Trophoblast cell (in vitro differentiated cells and primary cell): ENCODE measurements around the gene WIZ.

ENCODE experiments used
- DNase-seq, 2 donors: peaks; one replicate each; pipeline ENCODE4 v3.0.0-alpha.2; 2016
- H2AFZ ChIP-seq: 2 replicates; pipeline ENCODE4 v1.6.1; 2013; ENCODE audit warnings: low read length, moderate library complexity, mild to moderate bottlenecking; ENCODE audit not compliant: insufficient read depth, poor library complexity
- H2AK5ac ChIP-seq: 2 replicates; pipeline ENCODE4 v1.6.1; 2013; ENCODE audit warnings: mild to moderate bottlenecking, low read length
- H2BK120ac ChIP-seq: 2 replicates; pipeline ENCODE4 v1.6.1; 2013; ENCODE audit warnings: low read length, mild to moderate bottlenecking, moderate library complexity; ENCODE audit not compliant: insufficient read depth, poor library complexity
- H2BK12ac ChIP-seq: 2 replicates; pipeline ENCODE4 v1.6.1; 2013; ENCODE audit warnings: mild to moderate bottlenecking, low read length, moderate library complexity
- H2BK5ac ChIP-seq: 2 replicates; pipeline ENCODE4 v1.6.1; 2013; ENCODE audit warnings: low read length, low read depth, moderate library complexity, mild to moderate bottlenecking; ENCODE audit not compliant: poor library complexity
- H3K14ac ChIP-seq: 2 replicates; pipeline ENCODE4 v1.6.1; 2013; ENCODE audit warnings: mild to moderate bottlenecking, low read length
- H3K18ac ChIP-seq: 2 replicates; pipeline ENCODE4 v1.6.1; 2013; ENCODE audit warnings: mild to moderate bottlenecking, low read length
- H3K23ac ChIP-seq: 2 replicates; pipeline ENCODE4 v1.6.1; 2013; ENCODE audit warnings: low read length
- H3K27ac ChIP-seq: 2 replicates; pipeline ENCODE4 v1.5.1; 2013; ENCODE audit warnings: low read depth, mild to moderate bottlenecking, inconsistent platforms, low read length, moderate library complexity
- H3K27me3 ChIP-seq: 2 replicates; pipeline ENCODE4 v1.6.1; 2013; ENCODE audit warnings: inconsistent platforms, mild to moderate bottlenecking, low read length, moderate library complexity; ENCODE audit not compliant: insufficient read depth
- H3K36me3 ChIP-seq, 2 experiments: 1 replicate in 1 of 2; 2 replicates in 1 of 2; pipeline ENCODE4 v1.6.1; 2013; ENCODE audit warnings: low read length in 2 of 2, mild to moderate bottlenecking in 2 of 2, moderate library complexity in 1 of 2; ENCODE audit not compliant: insufficient read depth in 2 of 2, control insufficient read depth in 1 of 2
- H3K4ac ChIP-seq: 2 replicates; pipeline ENCODE4 v1.6.1; 2013; ENCODE audit warnings: low read depth, mild to moderate bottlenecking, low read length, moderate library complexity
- H3K4me1 ChIP-seq, 2 experiments: 1 replicate in 1 of 2; 2 replicates in 1 of 2; pipeline ENCODE4 v1.6.1; 2013; ENCODE audit warnings: low read length in 2 of 2, mild to moderate bottlenecking in 2 of 2, moderate library complexity in 1 of 2; ENCODE audit not compliant: insufficient read depth in 2 of 2, control insufficient read depth in 1 of 2
- H3K4me2 ChIP-seq: 2 replicates; pipeline ENCODE4 v1.6.1; 2013; ENCODE audit warnings: inconsistent platforms, mild to moderate bottlenecking, low read length, moderate library complexity
- H3K4me3 ChIP-seq: 2 replicates; pipeline ENCODE4 v1.5.1; 2013; ENCODE audit warnings: mild to moderate bottlenecking, low read depth, low read length, inconsistent platforms
- H3K79me1 ChIP-seq: one replicate; pipeline ENCODE4 v1.6.1; 2013; ENCODE audit warnings: low read length
- H3K79me2 ChIP-seq: 2 replicates; pipeline ENCODE4 v1.6.1; 2013; ENCODE audit warnings: low read length, mild to moderate bottlenecking; ENCODE audit not compliant: control insufficient read depth, insufficient read depth, poor library complexity
- H3K9ac ChIP-seq: 2 replicates; pipeline ENCODE4 v1.6.1; 2013; ENCODE audit warnings: mild to moderate bottlenecking, low read length
- H3K9me3 ChIP-seq: 2 replicates; pipeline ENCODE4 v1.6.1; 2013; ENCODE audit warnings: low read depth, mild to moderate bottlenecking, control low read depth, inconsistent platforms, low read length; ENCODE audit not compliant: insufficient read depth
- H4K12ac ChIP-seq: 2 replicates; pipeline ENCODE4 v1.6.1; 2013; ENCODE audit warnings: low read depth, mild to moderate bottlenecking, low read length, moderate library complexity
- H4K8ac ChIP-seq: 2 replicates; pipeline ENCODE4 v1.6.1; 2013; ENCODE audit warnings: low read depth, mild to moderate bottlenecking, low read length, moderate library complexity
- H4K91ac ChIP-seq: one replicate; pipeline ENCODE4 v1.6.1; 2013; ENCODE audit warnings: low read depth, mild to moderate bottlenecking, low read length, moderate library complexity
- WGBS: extraction: QIAGEN DNeasy Blood & Tissue Kit; methylation state at CpG from one replicate; pipeline ENCODE4 v1.1.7; 2013; ENCODE audit warnings: missing lambda C conversion rate; ENCODE audit not compliant: insufficient read length, insufficient coverage; ENCODE audit errors: extremely low coverage; 5-methylcytosine and 5-hydroxymethylcytosine counted together

WIZ gene

GRCh38 chr19:15461694-15462093 is 11.9 kb upstream of the WIZ start:
- Histone ChIP-seq H2BK120ac (no peak overlapping the region), H3K4me2 (no peak overlapping the region), H3K9ac (no peak overlapping the region), H3K4me1 (peaks cover 0 to 4% of the 10 kb centered on the region in 2 experiments), H3K4ac (no peak overlapping the region), H4K8ac (no peak overlapping the region), H2BK12ac (no peak overlapping the region), H3K79me1 (no peaks in the 10 kb centered on the region), H3K18ac (no peak overlapping the region), H3K4me3 (peak overlapping the region; percentile 30), H4K12ac (no peak overlapping the region), H3K79me2 (no peaks in the 10 kb centered on the region), H3K23ac (no peak overlapping the region), H3K9me3 (peaks cover 9% of the 10 kb centered on the region), H2AFZ (no peak overlapping the region), H3K36me3 (no peaks in the 10 kb centered on the region), H3K14ac (no peak overlapping the region), H3K27ac (no peak overlapping the region), H2BK5ac (no peak overlapping the region), H3K27me3 (peaks cover 25% of the 10 kb centered on the region), H4K91ac (no peak overlapping the region), H2AK5ac (no peak overlapping the region)
- no peak for DNase-seq
- WGBS = no CpG with 5 or more reads among the region's 2 CpGs

- Histone ChIP-seq H2BK5ac (no peak overlapping the region), H2AK5ac (no peak overlapping the region)
- WGBS = no CpG with 5 or more reads among the region's 54 CpGs
Observed at GRCh38 chr19:15457701-15458484, 8.1 kb upstream of the WIZ start.

GRCh38 chr19:15456871-15457700 is 7.3 kb upstream of the WIZ start:
- Histone ChIP-seq H3K79me2 (no peaks in the 10 kb centered on the region), H3K14ac (no peak overlapping the region), H3K79me1 (no peaks in the 10 kb centered on the region), H2BK120ac (no peak overlapping the region), H3K27ac (no peak overlapping the region), H4K8ac (no peak overlapping the region), H3K9ac (no peak overlapping the region), H4K12ac (no peak overlapping the region), H3K36me3 (no peaks in the 10 kb centered on the region), H3K23ac (no peak overlapping the region), H3K18ac (no peak overlapping the region), H3K4me1 (peaks cover 6 to 10% of the 10 kb centered on the region in 2 experiments), H3K9me3 (peaks cover 23% of the 10 kb centered on the region), H3K4me2 (no peak overlapping the region), H3K4me3 (peak overlapping the region; percentile 17), H4K91ac (no peak overlapping the region), H3K27me3 (peaks cover 45% of the 10 kb centered on the region), H2BK12ac (no peak overlapping the region), H2BK5ac (no peak overlapping the region), H2AFZ (no peak overlapping the region), H2AK5ac (no peak overlapping the region), H3K4ac (no peak overlapping the region)
- no CpG with 5 or more reads among the region's 86 CpGs for WGBS
- peak in 1 of 2 donors; percentile 29 for DNase-seq

More at GRCh38 chr19:15457701-15458484, 8.1 kb upstream of the WIZ start:
- no peak overlapping the region for H3K14ac ChIP-seq
- H3K4me1 ChIP-seq = peaks cover 1 to 6% of the 10 kb centered on the region in 2 experiments
- no peak overlapping the region for H3K4me3 ChIP-seq
- no peak overlapping the region for H2AFZ ChIP-seq
- H3K18ac ChIP-seq = no peak overlapping the region
- H3K79me2 ChIP-seq = no peaks in the 10 kb centered on the region
- peaks cover 17% of the 10 kb centered on the region for H3K9me3 ChIP-seq
- H2BK12ac ChIP-seq = no peak overlapping the region
- no peak overlapping the region for H3K9ac ChIP-seq
- H4K12ac ChIP-seq = no peak overlapping the region
- no peak overlapping the region for H2BK120ac ChIP-seq
- no peak overlapping the region for H3K27ac ChIP-seq
- H3K79me1 ChIP-seq = no peaks in the 10 kb centered on the region
- no peak overlapping the region for H3K4ac ChIP-seq
- no peak overlapping the region for H3K4me2 ChIP-seq
- no peak overlapping the region for H3K23ac ChIP-seq
- no peak overlapping the region for H4K8ac ChIP-seq
- H3K36me3 ChIP-seq = no peaks in the 10 kb centered on the region
- H3K27me3 ChIP-seq = peaks cover 38% of the 10 kb centered on the region
- no peak for DNase-seq
- H4K91ac ChIP-seq = no peak overlapping the region

GRCh38 chr19:15456441-15456840 is 6.7 kb upstream of the WIZ start:
- Histone ChIP-seq H2AK5ac (no peak overlapping the region), H3K4me2 (no peak overlapping the region), H3K27me3 (peaks cover 46% of the 10 kb centered on the region), H3K36me3 (no peaks in the 10 kb centered on the region), H3K9ac (no peak overlapping the region), H3K4ac (no peak overlapping the region), H4K91ac (no peak overlapping the region), H3K23ac (no peak overlapping the region), H4K8ac (no peak overlapping the region), H3K9me3 (peaks cover 29% of the 10 kb centered on the region), H2BK5ac (no peak overlapping the region), H4K12ac (no peak overlapping the region), H2BK12ac (no peak overlapping the region), H3K79me1 (no peaks in the 10 kb centered on the region), H3K79me2 (no peaks in the 10 kb centered on the region), H2BK120ac (no peak overlapping the region), H3K4me3 (no peak overlapping the region), H2AFZ (no peak overlapping the region), H3K4me1 (peaks cover 6 to 10% of the 10 kb centered on the region in 2 experiments), H3K18ac (no peak overlapping the region), H3K14ac (no peak overlapping the region), H3K27ac (no peak overlapping the region)
- WGBS = no CpG with 5 or more reads among the region's 14 CpGs
- DNase-seq = no peak
